ENCODE measurements around the gene SNUPN. TPM values are rescaled to one million over a fixed set of nuclear protein-coding genes. Genes with fewer than 3 reads are reported as not detected.

Gene SNUPN
- 21.9 and 23.6 TPM in 2 replicates for total RNA-seq (2013; cell fraction: nucleolus; rRNA removed)
- 19.0 and 25.4 TPM in 2 replicates for total RNA-seq (2014; rRNA removed)
- total RNA-seq (2014; rRNA removed; fragmentation: Illumina TruSeq; extraction: Trizol): 24.6 and 25.0 TPM in 2 replicates
- total RNA-seq (2021): 22.9 and 24.6 TPM in 2 replicates
- 17.4 TPM for polyA plus RNA-seq (2011; ENCODE audit: low read depth)
- 34.1 and 38.0 TPM in 2 replicates for polyA plus RNA-seq (2011; rRNA removed)
- polyA plus RNA-seq (2011; cell fraction: cytosol; rRNA removed): 25.6 and 26.9 TPM in 2 replicates
- 21.2 and 24.6 TPM in 2 replicates for polyA plus RNA-seq (2011; cell fraction: nucleus; rRNA removed)
- polyA plus RNA-seq (2012): 19.9 and 24.3 TPM in 2 replicates
- polyA plus RNA-seq (2014; fragmentation: Illumina TruSeq; extraction: Trizol): 30.2 and 30.9 TPM in 2 replicates
- polyA plus RNA-seq (2014; fragmentation: Nextera tagmentation; extraction: Ambion mirVana): 10 to 100 TPM; 47.3 to 50.3 TPM
- polyA plus RNA-seq (2014; rRNA removed): 21.8 and 22.6 TPM in 2 replicates
- 10 to 100 TPM; 41.9 to 48.9 TPM for polyA plus RNA-seq (2016; fragmentation: Nextera tagmentation; extraction: Ambion mirVana)
- 21.1 and 25.5 TPM in 2 replicates for polyA minus RNA-seq (2011; rRNA and poly(A)+ RNA removed)
- polyA minus RNA-seq (2011; cell fraction: cytosol; rRNA and poly(A)+ RNA removed): 6.5 and 9.5 TPM in 2 replicates
- 8.0 and 11.0 TPM in 2 replicates for polyA minus RNA-seq (2011; cell fraction: nucleus; rRNA and poly(A)+ RNA removed)
- percentile 58 among the genes with signal in this experiment for Bru-seq, nascent RNA
- BruChase-seq, experiment 1, labeled RNA remaining after a 6-hour chase: percentile 59 among the genes with signal in this experiment
- percentile 57 among the genes with signal in this experiment for BruChase-seq, experiment 2, labeled RNA remaining after a 2-hour chase
- long read RNA-seq, experiment 1, transcript SNUPN-206 (9 exons, 1,682 nt): minor isoform, 7 of 49 reads
- long read RNA-seq, experiment 1, transcript SNUPN-201 (9 exons, 1,513 nt): major isoform, 27 of 49 reads
- long read RNA-seq, experiment 1, partial matches to known transcripts: 8 of 49 reads
- long read RNA-seq, experiment 1, other reads (novel, unspliced or antisense): 6 of 49 reads
- long read RNA-seq, experiment 2, transcript SNUPN-201 (9 exons, 1,513 nt): major isoform, 162 of 241 reads
- long read RNA-seq, experiment 2, transcript SNUPN-207 (10 exons, 1,641 nt): minor isoform, 5 of 241 reads
- long read RNA-seq, experiment 2, transcript SNUPN-206 (9 exons, 1,682 nt): minor isoform, 24 of 241 reads
- long read RNA-seq, experiment 2, partial matches to known transcripts: 12 of 241 reads
- long read RNA-seq, experiment 2, other reads (novel, unspliced or antisense): 38 of 241 reads

- H2AFZ ChIP-seq (ENCODE audit: control insufficient read depth, low read depth, low read length): peak within 1 kb of the TSS; percentile 91
- in situ Hi-C loops (cut with MboI) (no loop called here), intact Hi-C loops (cut with micrococcal nuclease; ENCODE audit: unreplicated experiment) (loop anchor here (1.0 to 5.0 kb wide), 3 partner anchors 15 to 175 kb away; partner anchors contain the start of genes IMP3, PTPN9 and SIN3A)
- H3K9me3 ChIP-seq (replicated peaks; ENCODE audit: control insufficient read depth, insufficient read depth, low read length): no peaks in the 10 kb centered on the region
- ChIA-PET SMC1A (ENCODE audit: uncharacterized antibody, unreplicated experiment) (interaction anchor here (0.8 to 2.3 kb wide), 8 partner anchors 11 to 257 kb away, joined by 3 to 21 read pairs (median 6); partner anchors contain the start of genes IMP3, MAN2C1 and SIN3A), RAD21 (ENCODE audit: unreplicated experiment) (interaction anchor here (0.6 to 2.5 kb wide), 21 partner anchors 9 to 278 kb away, joined by 3 to 31 read pairs (median 4); partner anchors contain the start of genes FBXO22, IMP3, MAN2C1 and PTPN9), POLR2A (interaction anchor here (0.6 to 3.1 kb wide), 11 partner anchors 11 to 258 kb away, joined by 3 to 40 read pairs (median 9); partner anchors contain the start of genes IMP3, MAN2C1, PTPN9 and SNX33), CTCF (interaction anchor here (0.5 to 5.0 kb wide), 14 partner anchors 11 to 1186 kb away, joined by 3 to 39 read pairs (median 3); partner anchors contain the start of genes IMP3, MAN2C1, PTPN9 and SNX33)
- peak within 1 kb of the TSS; percentile 96 for H3K4me2 ChIP-seq (ENCODE audit: control insufficient read depth, insufficient read depth)
- peak within 1 kb of the TSS; percentile 99 for H3K9ac ChIP-seq (ENCODE audit: control insufficient read depth, insufficient read depth, low read length)
- H3K27ac ChIP-seq (ENCODE audit: control insufficient read depth, insufficient read depth): peak within 1 kb of the TSS; percentile 98
- ATAC-seq (peak; percentile 91), DNase-seq (ENCODE audit: low read depth, low spot score) (peak; percentile 87), FAIRE-seq (peak; percentile 87)
- H3K4me1 ChIP-seq (ENCODE audit: control insufficient read depth, insufficient read depth, low read length): peaks cover 6% of the 10 kb centered on the region
- 4% methylated on average over 47 of the region's 47 CpGs for WGBS (ENCODE audit: insufficient coverage, insufficient replicate concordance, low lambda C conversion rate, missing lambda C conversion rate)
- H4K20me1 ChIP-seq (ENCODE audit: control insufficient read depth, insufficient read depth): no peaks in the 10 kb centered on the region
- peaks cover 8% of the 10 kb centered on the region for H3K79me2 ChIP-seq (ENCODE audit: control insufficient read depth, insufficient read depth, low read length)
- peak within 1 kb of the TSS; percentile 81 for H3K4me3 ChIP-seq
- H3K27me3 ChIP-seq (replicated peaks in 1 of 2; ENCODE audit: control insufficient read depth in 2 of 2, insufficient read depth in 2 of 2, low read length in 1 of 2): no peaks in the 10 kb centered on the region
- BruUV-seq (replicated peaks): TSS peak; percentile 97
- no peaks in the 10 kb centered on the region for H3K36me3 ChIP-seq (ENCODE audit: control insufficient read depth in 2 of 2, insufficient read depth in 2 of 2, low read length in 1 of 2)
- TF ChIP-seq SKIL (IDR thresholded peaks at IDR 0.05; ENCODE audit: low read depth, poor library complexity, severe bottlenecking) (no peak), TAF1 (IDR thresholded peaks at IDR 0.05; ENCODE audit: borderline replicate concordance, low read depth, low read length) (peak; percentile 16; the same call in 1 of the 2 replicates), ZNF622 (IDR thresholded peaks at IDR 0.05) (no peak), ZBTB33 (IDR thresholded peaks at IDR 0.05) (0 out of 2 replicates have a peak, but pooled peaks have one; percentile 19), TBL1XR1 (IDR thresholded peaks at IDR 0.05; ENCODE audit: low read depth, low read length) (peak; percentile 61; the same call in 1 of the 2 replicates), SREBF2 (IDR thresholded peaks at IDR 0.05; ENCODE audit: low read length) (no peak), SRF (IDR thresholded peaks at IDR 0.05; ENCODE audit: low read depth in 2 of 2, low read length in 2 of 2) (peak in 1 of 2 experiments; percentile 39; a peak in 1 of 4 replicates), SUPT20H (IDR thresholded peaks at IDR 0.05; ENCODE audit: borderline replicate concordance, control insufficient read depth, low read depth, low read length) (no peak), MEF2B (IDR thresholded peaks at IDR 0.05; ENCODE audit: partially characterized antibody, poor library complexity, severe bottlenecking) (no peak), SMC3 (IDR thresholded peaks at IDR 0.05; ENCODE audit: borderline replicate concordance, low read length) (no peak), POLR2AphosphoS2 (IDR thresholded peaks at IDR 0.05; ENCODE audit: low read depth, low read length) (no peak), GABPA (IDR thresholded peaks at IDR 0.05; ENCODE audit: low read depth) (peak; percentile 76), ATF7 (IDR thresholded peaks at IDR 0.05; ENCODE audit: low read depth) (peak; percentile 60; the same call in 1 of the 2 replicates)
Measured at GRCh38 chr15:75625542-75626347, at the start of gene SNUPN. Gene SNUPN (minus strand): TSS chr15:75625725. CDS start chr15:75621051, 4,674 bp downstream.
